Endodermal cell (in vitro differentiated cells): ENCODE measurements around the gene DTNBP1. TPM values are rescaled to one million over a fixed set of nuclear protein-coding genes. Genes with fewer than 3 reads are reported as not detected.
A peak's percentile ranks its signal among the peaks of the same experiment; 100 is the strongest.

Experiments
- DNase-seq: peaks from one replicate; pipeline ENCODE4 v3.0.0-alpha.2; 2017
- H3K27ac ChIP-seq: 2 replicates; pipeline ENCODE4 v1.5.1; 2013; ENCODE audit warnings: mild to moderate bottlenecking, low read depth, low read length, moderate library complexity
- H3K27me3 ChIP-seq: 2 replicates; pipeline ENCODE4 v1.6.1; 2013; ENCODE audit warnings: mild to moderate bottlenecking, low read length, moderate library complexity; ENCODE audit not compliant: insufficient read depth, control insufficient read depth, poor library complexity, severe bottlenecking
- H3K36me3 ChIP-seq: 2 replicates; pipeline ENCODE4 v1.7.0; 2013; ENCODE audit warnings: mild to moderate bottlenecking, low read length, moderate library complexity; ENCODE audit not compliant: control insufficient read depth, insufficient read depth
- H3K4me1 ChIP-seq: one replicate; pipeline ENCODE4 v1.7.0; 2013; ENCODE audit warnings: low read length; ENCODE audit not compliant: control insufficient read depth, insufficient read depth
- H3K4me3 ChIP-seq: 2 replicates; pipeline ENCODE4 v1.5.1; 2013; ENCODE audit warnings: mild to moderate bottlenecking, low read length, moderate library complexity
- H3K9ac ChIP-seq: 2 replicates; pipeline ENCODE4 v1.6.1; 2013; ENCODE audit warnings: mild to moderate bottlenecking, low read length, moderate library complexity; ENCODE audit not compliant: poor library complexity, severe bottlenecking; ENCODE audit errors: extremely low read depth
- H3K9me3 ChIP-seq: 2 replicates; pipeline ENCODE4 v1.6.1; 2013; ENCODE audit warnings: mild to moderate bottlenecking, low read length, moderate library complexity; ENCODE audit not compliant: control insufficient read depth
- H3K27ac Mint-ChIP-seq: 2 replicates; pipeline ENCODE4 v1.8.0; 2020; ENCODE audit warnings: mixed read lengths
- H3K27me3 Mint-ChIP-seq: 2 replicates; pipeline ENCODE4 v1.8.0; 2021; ENCODE audit warnings: mild to moderate bottlenecking, mixed read lengths; ENCODE audit not compliant: insufficient read depth
- H3K36me3 Mint-ChIP-seq: 2 replicates; pipeline ENCODE4 v1.8.0; 2020; ENCODE audit warnings: low read depth, mixed read lengths
- H3K4me1 Mint-ChIP-seq: 2 replicates; pipeline ENCODE4 v1.8.0; 2020; ENCODE audit warnings: mixed read lengths
- H3K4me3 Mint-ChIP-seq: 2 replicates; pipeline ENCODE4 v1.8.0; 2020; ENCODE audit warnings: mild to moderate bottlenecking, moderate library complexity, mixed read lengths
- H3K9me3 Mint-ChIP-seq: 2 replicates; pipeline ENCODE4 v1.8.0; 2020; ENCODE audit warnings: mild to moderate bottlenecking, mixed read lengths
- WGBS, 2 experiments: methylation state at CpG; one replicate each; pipeline versions ENCODE4 v1.1.5 to v1.1.7; 2013; ENCODE audit warnings: missing lambda C conversion rate in 2 of 2, mixed read lengths in 1 of 2; ENCODE audit not compliant: insufficient coverage in 1 of 2, insufficient read length in 1 of 2; 5-methylcytosine and 5-hydroxymethylcytosine counted together
- total RNA-seq, 2 donors: library from RNA; stranded (reverse); fragmentation: NEBNext Ultra II Directional in 1 of 2; extraction: Animal tissue kit (Norgen Biotek cat#: 25700) in 1 of 2; gene quantifications; 2 replicates in 1 of 2; 3 replicates in 1 of 2; pipeline ENCODE4 v1.2.1, GENCODE V29; 2021
- TF ChIP-seq, protein P1 (sequence below): fragments of 200-600 bp; sonication (generic); conservative IDR thresholded peaks from 2 replicates; pipeline ENCODE4 v1.5.0; 2021; ENCODE audit warnings: antibody characterized with exemption, mild to moderate bottlenecking

Gene DTNBP1
- total RNA-seq, 2 donors from 2014 or later = 14.1 to 31.4 TPM

DNA sequence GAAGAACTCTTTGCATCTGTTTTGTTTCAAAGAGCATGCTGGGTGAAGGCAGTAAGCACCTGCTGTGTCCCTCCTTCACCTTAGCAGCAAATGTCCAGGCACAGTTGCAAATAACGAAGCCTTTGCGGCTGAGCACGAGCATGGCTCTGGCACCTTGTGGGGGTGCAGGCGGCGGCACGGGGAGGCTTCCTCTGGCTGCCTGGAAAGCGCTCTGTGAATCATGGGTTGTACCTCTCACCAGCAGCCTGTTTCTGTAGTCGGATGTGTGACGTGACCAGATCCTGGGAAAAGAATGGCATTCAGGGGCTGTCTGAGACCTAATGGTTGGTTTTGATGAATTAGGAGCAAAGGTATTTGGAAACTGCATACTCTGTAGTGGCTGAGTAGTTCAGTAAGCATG is 144.8 kb downstream of the DTNBP1 start:
- Histone ChIP-seq H3K9me3 (no peaks in the 10 kb centered on the region), H3K27me3 (no peaks in the 10 kb centered on the region), H3K9ac (no peak overlapping the region), H3K4me3 (no peak overlapping the region), H3K27ac (no peak overlapping the region), H3K4me1 (no peaks in the 10 kb centered on the region), H3K36me3 (peaks cover 90% of the 10 kb centered on the region)
- H3K9me3 Mint-ChIP-seq = no peaks in the 10 kb centered on the region
- H3K4me3 Mint-ChIP-seq = no peak overlapping the region
- H3K4me1 Mint-ChIP-seq = no peaks in the 10 kb centered on the region
- TF ChIP-seq, protein P1, sequence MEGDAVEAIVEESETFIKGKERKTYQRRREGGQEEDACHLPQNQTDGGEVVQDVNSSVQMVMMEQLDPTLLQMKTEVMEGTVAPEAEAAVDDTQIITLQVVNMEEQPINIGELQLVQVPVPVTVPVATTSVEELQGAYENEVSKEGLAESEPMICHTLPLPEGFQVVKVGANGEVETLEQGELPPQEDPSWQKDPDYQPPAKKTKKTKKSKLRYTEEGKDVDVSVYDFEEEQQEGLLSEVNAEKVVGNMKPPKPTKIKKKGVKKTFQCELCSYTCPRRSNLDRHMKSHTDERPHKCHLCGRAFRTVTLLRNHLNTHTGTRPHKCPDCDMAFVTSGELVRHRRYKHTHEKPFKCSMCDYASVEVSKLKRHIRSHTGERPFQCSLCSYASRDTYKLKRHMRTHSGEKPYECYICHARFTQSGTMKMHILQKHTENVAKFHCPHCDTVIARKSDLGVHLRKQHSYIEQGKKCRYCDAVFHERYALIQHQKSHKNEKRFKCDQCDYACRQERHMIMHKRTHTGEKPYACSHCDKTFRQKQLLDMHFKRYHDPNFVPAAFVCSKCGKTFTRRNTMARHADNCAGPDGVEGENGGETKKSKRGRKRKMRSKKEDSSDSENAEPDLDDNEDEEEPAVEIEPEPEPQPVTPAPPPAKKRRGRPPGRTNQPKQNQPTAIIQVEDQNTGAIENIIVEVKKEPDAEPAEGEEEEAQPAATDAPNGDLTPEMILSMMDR = no peak
- WGBS, 2 experiments = 96 to 97% methylated on average over 6 to 9 of the region's 9 CpGs
- peaks cover 89% of the 10 kb centered on the region for H3K36me3 Mint-ChIP-seq
- DNase-seq = no peak
- peak overlapping the region; percentile 30 for H3K27ac Mint-ChIP-seq
- no peaks in the 10 kb centered on the region for H3K27me3 Mint-ChIP-seq

DNA sequence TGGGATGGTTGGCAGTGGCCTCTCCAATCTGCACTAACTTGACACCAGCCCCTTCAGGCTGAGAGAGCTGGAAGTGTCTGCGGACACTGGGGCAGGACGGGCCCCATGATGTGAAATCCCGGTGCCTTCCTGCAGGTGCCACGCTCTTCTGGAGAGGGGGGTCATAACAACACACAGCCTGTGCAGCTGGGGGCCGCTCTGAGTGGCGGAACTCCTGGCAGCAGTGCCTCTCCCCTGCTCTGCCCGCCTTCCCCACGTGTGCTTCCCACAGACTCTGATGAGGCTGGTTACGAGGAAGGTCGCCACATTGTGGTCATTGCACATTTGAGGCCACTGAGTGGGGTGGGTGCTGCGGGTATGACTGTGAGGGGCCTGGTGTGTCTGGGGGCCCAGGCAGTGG is 145.2 kb downstream of the DTNBP1 start:
- Mint-ChIP-seq H3K27me3 (no peaks in the 10 kb centered on the region), H3K27ac (peak overlapping the region; percentile 30), H3K4me1 (no peaks in the 10 kb centered on the region), H3K4me3 (no peak overlapping the region), H3K36me3 (peaks cover 89% of the 10 kb centered on the region), H3K9me3 (no peaks in the 10 kb centered on the region)
- Histone ChIP-seq H3K9me3 (no peaks in the 10 kb centered on the region), H3K4me3 (no peak overlapping the region), H3K36me3 (peaks cover 90% of the 10 kb centered on the region), H3K27me3 (no peaks in the 10 kb centered on the region), H3K4me1 (no peaks in the 10 kb centered on the region), H3K27ac (no peak overlapping the region), H3K9ac (no peak overlapping the region)
- WGBS, 2 experiments = 93 to 94% methylated on average over 9 to 11 of the region's 11 CpGs
- DNase-seq = no peak
- TF ChIP-seq, protein P1 = no peak

DNA sequence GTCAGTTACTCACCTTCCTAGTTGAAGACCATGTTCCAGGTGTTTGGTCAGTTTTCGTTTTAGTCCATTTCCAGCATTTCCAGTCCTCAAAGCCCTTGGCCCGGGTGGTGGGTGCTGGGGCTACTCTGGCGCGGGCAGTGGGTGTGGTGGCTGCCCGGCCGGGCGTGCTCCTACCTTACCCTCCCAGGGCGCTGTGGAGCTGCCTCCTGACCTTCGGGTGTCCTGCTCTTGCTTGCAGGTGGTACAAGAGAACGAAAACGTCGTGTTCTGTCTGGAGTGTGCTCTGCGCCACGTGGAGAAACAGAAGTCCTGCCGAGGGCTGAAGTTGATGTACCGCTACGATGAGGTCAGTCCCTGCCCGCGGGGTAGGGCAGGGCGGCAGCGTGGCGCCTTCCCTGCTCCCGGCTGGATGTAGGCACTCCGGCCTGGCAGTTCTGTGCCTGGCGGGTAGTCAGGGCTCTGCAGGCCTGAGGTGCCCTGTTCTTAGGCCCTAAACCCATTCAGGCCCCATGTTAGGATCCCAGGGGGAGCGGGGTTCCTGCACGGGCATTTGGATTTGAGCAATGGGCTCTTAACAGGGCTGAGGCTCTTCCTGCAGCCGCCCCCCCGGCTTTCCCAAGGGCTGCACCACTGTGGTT is 145.8 kb downstream of the DTNBP1 start:
- Histone ChIP-seq H3K4me3 (no peak overlapping the region), H3K27ac (no peak overlapping the region), H3K9me3 (no peaks in the 10 kb centered on the region), H3K36me3 (peaks cover 90% of the 10 kb centered on the region), H3K9ac (no peak overlapping the region), H3K27me3 (no peaks in the 10 kb centered on the region), H3K4me1 (no peaks in the 10 kb centered on the region)
- Mint-ChIP-seq H3K4me1 (no peaks in the 10 kb centered on the region), H3K27ac (no peak overlapping the region), H3K36me3 (peaks cover 89% of the 10 kb centered on the region), H3K27me3 (no peaks in the 10 kb centered on the region), H3K9me3 (no peaks in the 10 kb centered on the region), H3K4me3 (no peak overlapping the region)
- no peak for DNase-seq
- TF ChIP-seq, protein P1 = no peak
- 93 to 94% methylated on average over 20 to 29 of the region's 29 CpGs for WGBS, 2 experiments
